RWPE1 (cell line): ENCODE results near the gene GANC.
"Not testable (repeated sequence)": the region's sequence is repeated elsewhere in the genome, so short reads cannot be mapped to it uniquely, and the experiment has no call there.

Experiments used
- CTCF ChIA-PET: fragments of 350-600 bp; sonication (Branson Sonifier 250); formaldehyde crosslinking; extraction: SDS; loops from one replicate; lab custom pipeline; 2021; lab: Yijun Ruan, JAX
- POLR2A ChIA-PET: fragments of 400-600 bp; formaldehyde crosslinking; extraction: SDS; loops from one replicate; lab custom pipeline; 2020; ENCODE audit warnings: antibody characterized with exemption; ENCODE audit not compliant: low non-redundant PET; lab: Yijun Ruan, JAX
- DNase-seq: peaks from one replicate; pipeline ENCODE4 v3.0.0; 2012; ENCODE audit warnings: low spot score
- H3K27ac ChIP-seq: fragments of 450-650 bp; 2 replicates; pipeline ENCODE4 v1.5.1; 2017
- TF ChIP-seq, protein P1 (sequence below): fragments of 450-650 bp; conservative IDR thresholded peaks from 2 replicates; pipeline ENCODE4 v1.5.1; 2017; ENCODE audit warnings: low read depth, mild to moderate bottlenecking

The GANC gene

DNA sequence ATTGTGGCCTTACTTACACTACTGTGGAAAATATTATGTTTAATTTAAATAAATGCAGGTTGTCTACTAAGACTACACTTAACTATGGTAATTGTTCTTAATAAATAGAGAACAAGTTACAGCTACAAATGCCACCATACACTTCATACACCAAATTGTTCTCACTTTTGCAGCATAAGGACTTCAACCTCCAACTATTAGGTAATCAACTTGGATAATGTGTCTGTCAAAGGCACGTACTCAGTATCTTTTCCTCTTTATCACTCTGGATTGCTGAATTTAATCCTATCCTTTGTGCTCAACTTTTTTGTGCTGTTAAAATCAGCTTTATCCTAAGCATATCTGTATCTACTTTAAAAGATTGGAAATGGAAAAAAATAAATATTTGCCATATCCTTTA is 41.8 kb downstream of the GANC start:
- H3K27ac ChIP-seq, result no peak overlapping the region
- POLR2A ChIA-PET, result no interaction called here
- TF ChIP-seq, protein P1, sequence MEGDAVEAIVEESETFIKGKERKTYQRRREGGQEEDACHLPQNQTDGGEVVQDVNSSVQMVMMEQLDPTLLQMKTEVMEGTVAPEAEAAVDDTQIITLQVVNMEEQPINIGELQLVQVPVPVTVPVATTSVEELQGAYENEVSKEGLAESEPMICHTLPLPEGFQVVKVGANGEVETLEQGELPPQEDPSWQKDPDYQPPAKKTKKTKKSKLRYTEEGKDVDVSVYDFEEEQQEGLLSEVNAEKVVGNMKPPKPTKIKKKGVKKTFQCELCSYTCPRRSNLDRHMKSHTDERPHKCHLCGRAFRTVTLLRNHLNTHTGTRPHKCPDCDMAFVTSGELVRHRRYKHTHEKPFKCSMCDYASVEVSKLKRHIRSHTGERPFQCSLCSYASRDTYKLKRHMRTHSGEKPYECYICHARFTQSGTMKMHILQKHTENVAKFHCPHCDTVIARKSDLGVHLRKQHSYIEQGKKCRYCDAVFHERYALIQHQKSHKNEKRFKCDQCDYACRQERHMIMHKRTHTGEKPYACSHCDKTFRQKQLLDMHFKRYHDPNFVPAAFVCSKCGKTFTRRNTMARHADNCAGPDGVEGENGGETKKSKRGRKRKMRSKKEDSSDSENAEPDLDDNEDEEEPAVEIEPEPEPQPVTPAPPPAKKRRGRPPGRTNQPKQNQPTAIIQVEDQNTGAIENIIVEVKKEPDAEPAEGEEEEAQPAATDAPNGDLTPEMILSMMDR, result no peak
- DNase-seq, result no peak
- CTCF ChIA-PET, result no interaction called here

- DNase-seq, result no peak
- no peak overlapping the region for H3K27ac ChIP-seq
- CTCF ChIA-PET, result no interaction called here
- POLR2A ChIA-PET, result no interaction called here
- TF ChIP-seq, protein P1, result no peak
Observed at GRCh38 chr15:42315521-42315920, 42.5 kb downstream of the GANC start.

GRCh38 chr15:42316282-42316805 is 43.3 kb downstream of the GANC start:
- POLR2A ChIA-PET, H3K27ac ChIP-seq, CTCF ChIA-PET, DNase-seq: not testable (repeated sequence)

- DNase-seq, result no peak
- ChIA-PET POLR2A (no interaction called here), CTCF (interaction anchor here (0.7 kb wide), 1 partner anchor 14 kb away, joined by 4 read pairs; no protein-coding TSS in a partner anchor)
- no peak overlapping the region for H3K27ac ChIP-seq
- TF ChIP-seq, protein P1, result no peak
Observed at GRCh38 chr15:42319206-42319605, 46.2 kb downstream of the GANC start.

DNA sequence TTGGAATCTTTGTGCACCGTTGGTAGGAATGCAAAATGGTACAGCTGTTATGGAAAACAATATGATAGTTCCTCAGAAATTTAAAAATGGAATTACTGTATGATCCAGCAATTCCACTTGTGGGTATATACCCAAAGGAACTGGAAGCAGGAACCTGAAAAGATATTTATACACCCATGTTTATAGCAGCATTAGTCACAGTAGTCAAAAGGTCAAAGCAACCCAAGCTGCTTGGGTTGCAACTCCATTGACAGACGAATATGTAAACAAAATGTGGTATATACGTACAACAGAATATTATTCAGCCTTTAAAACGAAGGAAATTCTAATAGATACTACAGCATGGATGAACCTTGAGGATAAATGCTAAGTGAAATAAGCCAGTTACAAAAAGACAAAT is 51.3 kb downstream of the GANC start:
- no peak for DNase-seq
- CTCF ChIA-PET, result no interaction called here
- TF ChIP-seq, protein P1, result no peak
- no peak overlapping the region for H3K27ac ChIP-seq
- POLR2A ChIA-PET, result no interaction called here

GRCh38 chr15:42329161-42329560 is 56.2 kb downstream of the GANC start:
- TF ChIP-seq, protein P1, result no peak
- ChIA-PET CTCF (no interaction called here), POLR2A (no interaction called here)
- no peak overlapping the region for H3K27ac ChIP-seq
- DNase-seq, result no peak

DNA sequence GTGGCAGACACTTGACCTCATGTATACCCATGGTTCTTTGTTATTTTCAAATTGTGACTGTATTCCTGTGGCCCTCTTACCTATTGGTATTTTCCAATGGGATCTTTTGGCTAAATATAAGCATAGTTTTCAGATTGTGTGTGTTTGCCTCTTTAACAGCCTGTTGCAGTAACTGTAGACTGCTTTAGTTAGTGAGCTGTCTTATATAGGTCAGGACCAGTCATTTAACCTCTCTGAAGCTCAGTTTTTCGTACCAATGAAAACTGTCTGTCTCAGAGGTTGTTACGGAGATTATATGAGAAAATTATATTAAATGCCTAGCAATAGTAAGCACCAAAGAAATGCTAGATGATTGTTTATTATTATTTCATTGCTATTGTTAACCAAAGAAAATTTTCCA is 57.0 kb downstream of the GANC start:
- POLR2A ChIA-PET, result no interaction called here
- CTCF ChIA-PET, result interaction anchor here (0.7 kb wide), 1 partner anchor 715 kb away, joined by 3 read pairs; no protein-coding TSS in a partner anchor
- H3K27ac ChIP-seq, result no peak overlapping the region
- TF ChIP-seq, protein P1, result no peak
- DNase-seq, result no peak
